Endothelial cell of umbilical vein (primary cell): ENCODE measurements around the gene MMP25. TPM values are rescaled to one million over a fixed set of nuclear protein-coding genes. Genes with fewer than 3 reads are reported as not detected.

ENCODE experiments used
- BruUV-seq: library from RNA; stranded (reverse); fragments of 400-500 nt; replicated peaks from 2 replicates; lab custom pipeline; 2021; lab: Mats Ljungman, UMichigan
- CTCF ChIA-PET: fragments of 300-600, 350-600 bp; sonication (Branson Sonifier 250); formaldehyde crosslinking; loops from one replicate; lab custom pipeline; 2021; ENCODE audit warnings: antibody characterized with exemption, inconsistent platforms; lab: Charles Lee
- POLR2A ChIA-PET: fragments of 300-600, 350-600 bp; sonication (Branson Sonifier 250); formaldehyde crosslinking; loops from one replicate; lab custom pipeline; 2021; ENCODE audit warnings: antibody characterized with exemption, inconsistent platforms; lab: Charles Lee
- DNase-seq: peaks from one replicate; pipeline ENCODE4 v3.0.0-alpha.2; 2011; ENCODE audit warnings: low read depth, low spot score
- FAIRE-seq: peaks from 2 replicates; lab custom pipeline; 2011; peaks lifted over from hg19 to GRCh38; lab: Jason Lieb, UNC
- H2AFZ ChIP-seq: 2 replicates; pipeline ENCODE4 v1.6.0; 2012; ENCODE audit warnings: low read depth, low read length, control low read depth, inconsistent platforms
- H3K27ac ChIP-seq: 2 replicates; pipeline ENCODE4 v1.5.1; 2011; ENCODE audit warnings: low read depth, mild to moderate bottlenecking, control low read depth, low read length, moderate library complexity; ENCODE audit not compliant: insufficient read depth
- H3K27me3 ChIP-seq, 2 experiments: 2 replicates each; pipeline versions ENCODE4 v1.6.0 to v1.6.1; 2011; ENCODE audit warnings: low read length in 2 of 2, mixed read lengths in 1 of 2; ENCODE audit not compliant: control insufficient read depth in 2 of 2, insufficient read depth in 2 of 2
- H3K36me3 ChIP-seq, 2 experiments: 2 replicates in 1 of 2; 3 replicates in 1 of 2; pipeline ENCODE4 v1.5.1; 2011; ENCODE audit warnings: low read length in 2 of 2, mild to moderate bottlenecking in 1 of 2, moderate library complexity in 1 of 2; ENCODE audit not compliant: control insufficient read depth in 2 of 2, insufficient read depth in 2 of 2; ENCODE audit errors: extremely low read depth in 1 of 2
- H3K4me1 ChIP-seq: 3 replicates; pipeline ENCODE4 v1.5.1; 2011; ENCODE audit warnings: mild to moderate bottlenecking, low read length; ENCODE audit not compliant: control insufficient read depth, insufficient read depth; ENCODE audit errors: extremely low read depth
- H3K4me2 ChIP-seq: 2 replicates; pipeline ENCODE4 v1.6.1; 2011; ENCODE audit warnings: low read length, control low read depth, mixed read lengths; ENCODE audit not compliant: insufficient read depth
- H3K4me3 ChIP-seq, 3 experiments: fragments of 200-600 bp in 1 of 3; sonication (generic), shearing (Covaris generic) in 1 of 3; replicated peaks in 1 of 3; 2 replicates each; pipeline ENCODE4 v1.5.1; 2011 to 2016; ENCODE audit warnings: control low read depth in 3 of 3, low read length in 3 of 3, mild to moderate bottlenecking in 2 of 3, inconsistent platforms in 1 of 3, low read depth in 1 of 3, moderate library complexity in 1 of 3; ENCODE audit not compliant: insufficient read depth in 1 of 3
- H3K79me2 ChIP-seq: 2 replicates; pipeline ENCODE4 v1.6.0; 2012; ENCODE audit warnings: low read length, inconsistent platforms; ENCODE audit not compliant: control insufficient read depth, insufficient read depth
- H3K9ac ChIP-seq: replicated peaks from 2 replicates; pipeline ENCODE3; 2011; ENCODE audit warnings: low read length, control low read depth; ENCODE audit not compliant: insufficient read depth; ENCODE audit errors: extremely low read depth
- H3K9me1 ChIP-seq: replicated peaks from 3 replicates; pipeline ENCODE4 v1.6.0; 2011; ENCODE audit warnings: mild to moderate bottlenecking, low read length; ENCODE audit not compliant: control insufficient read depth, insufficient read depth; ENCODE audit errors: extremely low read depth
- H3K9me3 ChIP-seq: replicated peaks from 2 replicates; pipeline ENCODE4 v1.5.1; 2012; ENCODE audit warnings: low read length, inconsistent platforms; ENCODE audit not compliant: control insufficient read depth, insufficient read depth
- H4K20me1 ChIP-seq: replicated peaks from 2 replicates; pipeline ENCODE3; 2011; ENCODE audit warnings: mild to moderate bottlenecking, low read length; ENCODE audit not compliant: control insufficient read depth, insufficient read depth; ENCODE audit errors: extremely low read depth
- EZH2 ChIP-seq: IDR thresholded peaks from 2 replicates; pipeline ENCODE4 v1.6.1; 2012; ENCODE audit warnings: borderline replicate concordance, low read depth, mild to moderate bottlenecking, moderate library complexity, low read length, inconsistent platforms; ENCODE audit not compliant: severe bottlenecking
- FOS ChIP-seq: IDR thresholded peaks from 2 replicates; pipeline ENCODE4 v1.6.1; 2011; ENCODE audit warnings: mild to moderate bottlenecking, low read length, moderate library complexity, borderline replicate concordance; ENCODE audit not compliant: insufficient read depth
- GATA2 ChIP-seq: IDR thresholded peaks from 2 replicates; pipeline ENCODE4 v1.7.0; 2011; ENCODE audit warnings: low read depth, mild to moderate bottlenecking, moderate library complexity, mixed read lengths, low read length; ENCODE audit not compliant: insufficient read length, insufficient read depth
- JUN ChIP-seq: IDR thresholded peaks from 2 replicates; pipeline ENCODE4 v1.6.1; 2011; ENCODE audit warnings: borderline replicate concordance, low read depth; ENCODE audit not compliant: insufficient read length, insufficient read depth
- MAX ChIP-seq: IDR thresholded peaks from 2 replicates; pipeline ENCODE4 v1.6.1; 2011; ENCODE audit not compliant: insufficient read depth, insufficient read length
- MYC ChIP-seq: IDR thresholded peaks from one replicate; pipeline ENCODE4 v1.6.1; 2011; ENCODE audit warnings: mild to moderate bottlenecking, low read depth, low read length
- POLR2A ChIP-seq: IDR thresholded peaks from 2 replicates; pipeline ENCODE4 v1.6.1; 2012; ENCODE audit warnings: low read depth, mild to moderate bottlenecking, control low read depth, low read length
- POLR2AphosphoS5 ChIP-seq: IDR thresholded peaks from 2 replicates; pipeline ENCODE4 v1.6.1; 2012; ENCODE audit warnings: low read depth, mild to moderate bottlenecking, control low read depth, low read length, moderate library complexity; ENCODE audit not compliant: insufficient read depth
- dilution Hi-C: fragments of 300-500 bp; cut with MboI; formaldehyde crosslinking; loops from one replicate; pipeline ENCODE4 v1.15.0; 2019; ENCODE audit warnings: low sequenced_read_pairs; ENCODE audit not compliant: extremely low pct_ligation_motif_present
- intact Hi-C: fragments of 100-400 bp; cut with micrococcal nuclease; formaldehyde crosslinking; loops from one replicate; pipeline ENCODE4 v1.10.0; 2022
- polyA plus RNA-seq, 4 experiments: library from polyadenylated mRNA; depleted of rRNA in 3 of 4; stranded (reverse) in 3 of 4; unstranded in 1 of 4; fragments of >200 nt; gene quantifications; 2 replicates each; pipeline versions ENCODE4 v1.2.1 to v1.2.3, GENCODE V29; 2011 to 2012; ENCODE audit warnings: missing spikeins in 1 of 4
- total RNA-seq: library from RNA; stranded (reverse); gene quantifications from 2 replicates; pipeline ENCODE4 v1.2.3, GENCODE V29; 2021
- TF ChIP-seq, protein P1 (sequence below), 2 donors: IDR thresholded peaks; 1 replicate in 1 of 2; 2 replicates in 1 of 2; pipeline ENCODE4 v1.5.1; 2011; ENCODE audit warnings: low read length in 2 of 2, mild to moderate bottlenecking in 2 of 2, moderate library complexity in 2 of 2, control low read depth in 1 of 2, inconsistent platforms in 1 of 2, low read depth in 1 of 2; ENCODE audit not compliant: insufficient read depth in 1 of 2; ENCODE audit errors: extremely low read depth in 1 of 2

Gene MMP25
- total and polyA plus RNA-seq, 2 donors (not counting 3 experiments of a cell fraction or from before 2014, with no cell fraction given): 0.08 to 0.35 TPM

GRCh38 chr16:3101841-3102470 lies 55.6 kb downstream of the MMP25 start:
- no peak for TF ChIP-seq MYC
- TF ChIP-seq POLR2AphosphoS5: peak; percentile 73
- TF ChIP-seq FOS: peak; percentile 6
- TF ChIP-seq, protein P1, sequence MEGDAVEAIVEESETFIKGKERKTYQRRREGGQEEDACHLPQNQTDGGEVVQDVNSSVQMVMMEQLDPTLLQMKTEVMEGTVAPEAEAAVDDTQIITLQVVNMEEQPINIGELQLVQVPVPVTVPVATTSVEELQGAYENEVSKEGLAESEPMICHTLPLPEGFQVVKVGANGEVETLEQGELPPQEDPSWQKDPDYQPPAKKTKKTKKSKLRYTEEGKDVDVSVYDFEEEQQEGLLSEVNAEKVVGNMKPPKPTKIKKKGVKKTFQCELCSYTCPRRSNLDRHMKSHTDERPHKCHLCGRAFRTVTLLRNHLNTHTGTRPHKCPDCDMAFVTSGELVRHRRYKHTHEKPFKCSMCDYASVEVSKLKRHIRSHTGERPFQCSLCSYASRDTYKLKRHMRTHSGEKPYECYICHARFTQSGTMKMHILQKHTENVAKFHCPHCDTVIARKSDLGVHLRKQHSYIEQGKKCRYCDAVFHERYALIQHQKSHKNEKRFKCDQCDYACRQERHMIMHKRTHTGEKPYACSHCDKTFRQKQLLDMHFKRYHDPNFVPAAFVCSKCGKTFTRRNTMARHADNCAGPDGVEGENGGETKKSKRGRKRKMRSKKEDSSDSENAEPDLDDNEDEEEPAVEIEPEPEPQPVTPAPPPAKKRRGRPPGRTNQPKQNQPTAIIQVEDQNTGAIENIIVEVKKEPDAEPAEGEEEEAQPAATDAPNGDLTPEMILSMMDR (IDR thresholded peaks at IDR 0.05; ENCODE audit: extremely low read depth in 1 of 2, insufficient read depth in 1 of 2, low read depth in 1 of 2, low read length in 2 of 2): no peak
- TF ChIP-seq JUN: peak; percentile 10
- TF ChIP-seq GATA2: no peak
- TF ChIP-seq POLR2A: peak; percentile 31
- no peak for TF ChIP-seq MAX
- no peak for TF ChIP-seq EZH2
- dilution Hi-C loops (no loop called here), intact Hi-C loops (loop anchor here (1.0 to 2.0 kb wide), 4 partner anchors 15 to 43 kb away; partner anchors contain the start of gene ZNF213)
- Histone ChIP-seq H4K20me1 (no peaks in the 10 kb centered on the region), H2AFZ (peak overlapping the region; percentile 33), H3K79me2 (no peaks in the 10 kb centered on the region), H3K4me2 (peak overlapping the region; percentile 3), H3K27me3 (no peaks in the 10 kb centered on the region), H3K4me3 (no peak overlapping the region), H3K36me3 (no peaks in the 10 kb centered on the region), H3K4me1 (peaks cover 32% of the 10 kb centered on the region), H3K9me1 (no peaks in the 10 kb centered on the region), H3K27ac (peak overlapping the region; percentile 53), H3K9me3 (no peaks in the 10 kb centered on the region), H3K9ac (no peak overlapping the region)
- BruUV-seq: no TSS peak
- ChIA-PET POLR2A (interaction anchor here (0.6 to 1.3 kb wide), 4 partner anchors 14 to 342 kb away, joined by 3 to 5 read pairs (median 4); no protein-coding TSS in a partner anchor), CTCF (interaction anchor here (0.8 to 3.4 kb wide), 15 partner anchors 9 to 78 kb away, joined by 3 to 29 read pairs (median 5); partner anchors contain the start of genes HCFC1R1, THOC6 and ZNF205)
- FAIRE-seq (peak; percentile 94), DNase-seq (peak; percentile 91)
